Measurements from ENCODE around the gene DST.
"Not testable (repeated sequence)": the region's sequence is repeated elsewhere in the genome, so short reads cannot be mapped to it uniquely, and the experiment has no call there.

Gene DST

DNA sequence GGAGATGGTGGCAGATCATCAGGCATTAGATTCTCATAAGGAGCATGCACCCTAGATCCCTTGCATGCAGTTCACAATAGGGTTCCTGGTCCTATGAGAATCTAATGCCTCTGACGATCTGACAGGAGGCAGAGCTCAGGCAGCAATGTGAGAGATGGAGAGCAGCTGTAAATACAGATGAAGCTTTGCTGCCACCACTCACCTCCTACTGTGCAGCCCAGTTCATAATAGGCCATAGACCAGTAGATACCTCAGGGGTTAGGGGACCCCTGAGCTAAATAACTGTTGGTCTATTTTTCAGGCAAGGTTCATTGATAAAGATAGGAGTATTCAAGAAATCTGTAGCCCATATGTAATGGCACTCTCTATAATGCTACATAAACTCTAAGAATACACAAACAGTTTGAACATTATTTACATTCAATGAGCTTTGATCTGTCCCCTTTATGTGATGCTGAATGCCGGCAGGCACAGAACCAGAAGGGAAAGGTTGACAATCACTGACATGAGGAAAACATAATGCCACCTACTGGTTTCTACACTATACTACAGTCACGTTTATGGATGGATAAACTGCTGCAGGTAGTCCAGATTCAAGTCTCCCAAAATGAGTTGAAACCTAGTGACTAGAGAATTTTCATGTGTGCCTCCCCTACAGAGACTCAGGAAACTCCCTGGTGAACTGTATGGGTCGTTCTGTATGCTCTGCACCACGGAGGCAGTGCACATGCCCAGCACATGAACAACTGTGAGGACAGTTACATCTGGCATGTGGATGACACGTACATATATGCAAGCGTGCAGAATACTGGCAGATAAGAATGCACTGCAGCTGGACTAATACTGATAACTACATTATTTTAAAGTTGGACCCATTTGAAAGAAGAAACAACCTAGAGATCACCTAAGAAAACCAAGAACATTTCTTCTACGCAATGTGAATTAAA is 72.0 kb downstream of the DST start:
- DNase-seq: no peak

DNA sequence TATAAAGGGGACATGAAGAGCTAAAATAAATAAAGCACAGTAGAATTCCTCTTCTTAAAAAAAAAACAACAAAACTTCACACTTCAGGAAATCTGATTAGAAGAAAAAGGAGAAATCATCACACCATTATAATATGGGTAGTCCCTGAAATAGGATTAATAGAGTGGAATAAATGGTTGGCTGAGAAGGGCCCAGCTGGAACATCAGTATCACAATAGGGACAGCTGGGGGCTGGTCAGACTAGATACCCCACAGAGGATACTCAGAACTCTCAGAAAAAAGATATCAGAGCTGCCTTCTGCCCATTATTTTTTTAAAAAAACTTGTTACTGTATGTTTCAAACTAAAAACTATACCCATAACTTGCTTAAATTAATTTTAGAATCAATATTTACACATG is 75.2 kb downstream of the DST start:
- DNase-seq: no peak

DNA sequence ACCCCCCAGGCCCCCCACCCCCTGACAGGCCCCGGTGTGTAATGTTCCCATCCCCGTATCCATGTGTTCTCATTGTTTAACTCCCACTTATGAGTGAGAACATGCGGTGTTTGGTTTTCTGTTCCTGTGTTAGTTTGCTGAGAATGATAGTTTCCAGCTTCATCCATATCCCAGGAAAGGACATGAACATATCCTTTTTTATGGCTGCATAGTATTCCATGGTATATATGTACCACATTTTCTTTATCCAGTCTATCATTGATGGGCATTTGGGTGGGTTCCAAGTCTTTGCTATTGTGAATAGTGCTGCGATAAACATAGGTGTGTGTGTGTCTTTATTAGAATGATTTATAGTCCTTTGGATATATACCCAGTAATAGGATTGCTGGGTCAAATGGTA is 80.0 kb downstream of the DST start:
- not testable (repeated sequence) for DNase-seq

DNA sequence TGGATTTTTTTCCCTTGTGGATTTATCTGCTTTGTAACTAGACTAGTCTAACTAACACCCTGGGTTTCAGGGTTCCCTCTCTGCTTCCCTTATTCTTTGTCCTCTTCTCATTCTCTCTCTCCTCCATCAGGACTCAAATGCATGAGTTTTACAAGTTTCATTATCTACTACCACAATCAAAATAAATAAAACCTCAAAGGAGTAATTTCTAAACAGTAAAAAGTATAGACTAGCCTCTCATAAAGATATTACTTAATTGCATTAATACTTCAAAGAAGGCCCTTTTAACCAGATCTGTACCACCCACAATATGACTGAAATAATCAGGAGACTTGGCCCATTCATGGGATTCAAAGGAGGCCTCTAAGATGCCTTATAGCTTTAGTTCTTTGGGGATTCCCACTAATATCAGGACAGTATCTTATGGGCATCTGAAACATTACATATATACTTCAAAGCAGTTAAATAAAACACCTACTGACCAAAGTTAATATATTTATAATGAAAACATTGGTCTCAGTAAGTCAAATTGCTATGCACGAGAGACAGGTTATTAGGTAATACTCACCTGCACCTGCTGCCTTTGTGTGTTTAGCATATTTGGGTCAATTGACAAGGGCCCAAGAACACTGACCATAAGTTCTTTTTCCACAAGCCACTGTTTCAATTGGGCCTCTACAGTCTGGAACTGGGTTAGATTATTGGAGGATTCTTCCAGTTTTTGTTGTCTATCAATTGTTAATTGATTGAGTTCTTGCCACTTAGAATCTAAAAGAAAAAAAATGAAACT is 85.7 kb downstream of the DST start:
- DNase-seq: no peak

DNA sequence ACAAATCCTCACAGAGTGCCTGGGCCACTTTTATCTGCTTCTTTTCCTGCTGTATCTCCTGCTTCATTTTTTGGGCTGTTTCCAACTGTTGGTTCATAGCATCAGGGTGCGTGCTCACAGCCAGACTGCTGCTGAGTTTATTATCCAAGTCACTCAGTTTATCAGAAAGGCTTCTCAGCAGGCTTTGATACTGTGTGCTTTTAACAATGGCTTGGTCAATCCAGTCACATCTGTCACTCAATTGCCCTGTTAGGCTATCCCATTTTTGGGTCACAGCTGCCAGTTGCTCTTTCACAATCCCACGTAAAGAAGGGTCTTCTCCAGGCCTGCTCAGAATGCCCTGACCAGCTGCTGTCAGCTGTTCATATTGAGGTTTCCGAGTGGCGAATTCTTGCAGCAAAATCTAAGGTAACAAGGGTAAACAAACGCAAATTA is 87.2 kb downstream of the DST start:
- DNase-seq: no peak

DNA sequence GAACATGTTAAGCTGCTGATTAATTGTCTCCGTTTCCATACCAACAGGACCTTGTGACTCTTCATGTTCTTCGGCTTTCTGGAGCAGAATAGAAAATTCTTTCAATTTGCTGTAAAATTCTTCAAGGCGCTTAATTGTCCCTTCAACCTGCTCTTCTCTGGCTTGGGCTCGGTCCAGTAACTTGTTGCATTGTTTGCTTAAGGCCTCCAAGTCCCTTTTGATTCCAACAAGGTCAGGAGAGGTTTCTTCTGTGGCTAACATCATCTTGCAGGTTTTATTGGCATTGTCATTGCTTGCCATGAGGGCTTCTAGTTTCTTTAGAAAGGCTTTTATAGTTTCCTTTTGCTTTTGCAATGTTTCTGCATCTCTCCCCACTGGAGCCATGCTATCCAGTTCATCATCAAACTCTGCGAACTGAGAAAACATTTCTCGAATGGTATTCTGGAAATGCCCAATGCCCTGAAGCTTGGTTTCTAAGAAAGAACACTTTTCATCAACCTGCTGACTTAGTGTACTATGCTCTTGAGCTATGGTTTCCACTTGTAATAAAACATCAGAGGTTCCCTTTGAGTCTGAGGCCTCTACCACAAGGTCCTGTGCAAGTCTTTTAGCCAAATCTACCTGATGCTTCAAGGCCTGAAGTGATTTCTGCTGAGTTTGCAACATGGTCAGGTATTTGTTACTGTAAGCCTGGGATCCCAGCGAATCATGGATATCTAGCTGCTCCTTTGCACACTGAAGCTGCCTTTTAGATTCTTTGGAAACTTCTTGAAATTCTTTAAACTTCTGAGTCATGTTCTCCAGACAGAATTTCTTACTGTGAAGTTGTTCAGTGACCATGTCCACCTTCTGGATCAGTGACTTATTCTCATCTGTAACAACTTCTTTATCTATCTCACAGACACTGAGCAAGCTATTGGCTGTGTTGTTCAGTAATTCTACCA is 90.2 kb downstream of the DST start:
- no peak for DNase-seq

DNA sequence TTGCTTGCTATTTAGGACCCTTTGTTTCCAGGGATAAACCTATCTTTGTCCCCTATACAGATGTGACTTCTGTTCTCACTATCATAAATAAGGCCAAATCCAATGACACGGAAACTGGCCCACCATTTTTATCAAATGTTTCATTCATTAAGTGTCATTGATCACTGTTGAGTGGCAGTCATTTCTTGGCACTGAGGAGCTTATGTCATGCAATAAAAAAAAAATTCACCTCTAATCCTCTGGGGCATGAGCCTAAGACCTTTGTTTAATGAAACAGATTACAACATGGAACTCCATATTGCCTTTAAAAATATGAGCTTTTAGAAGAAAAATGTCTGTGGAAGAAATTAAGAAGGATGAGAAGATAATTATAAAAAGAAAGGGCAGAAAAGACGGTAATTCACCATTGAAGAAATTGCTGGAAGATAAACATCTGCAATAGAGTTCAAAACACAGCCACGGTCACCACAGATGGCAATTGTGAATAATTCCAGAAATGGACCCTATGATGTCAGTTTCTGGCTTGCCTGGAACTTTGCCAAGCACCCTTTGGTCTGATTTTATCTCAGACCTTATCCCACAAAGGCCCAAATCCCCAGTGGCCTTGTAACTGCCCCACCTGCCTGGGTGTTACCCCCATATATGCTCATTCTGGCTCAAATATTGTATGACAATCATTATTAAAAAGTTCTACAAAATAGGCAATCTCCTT is 91.1 kb downstream of the DST start:
- DNase-seq: no peak

DNA sequence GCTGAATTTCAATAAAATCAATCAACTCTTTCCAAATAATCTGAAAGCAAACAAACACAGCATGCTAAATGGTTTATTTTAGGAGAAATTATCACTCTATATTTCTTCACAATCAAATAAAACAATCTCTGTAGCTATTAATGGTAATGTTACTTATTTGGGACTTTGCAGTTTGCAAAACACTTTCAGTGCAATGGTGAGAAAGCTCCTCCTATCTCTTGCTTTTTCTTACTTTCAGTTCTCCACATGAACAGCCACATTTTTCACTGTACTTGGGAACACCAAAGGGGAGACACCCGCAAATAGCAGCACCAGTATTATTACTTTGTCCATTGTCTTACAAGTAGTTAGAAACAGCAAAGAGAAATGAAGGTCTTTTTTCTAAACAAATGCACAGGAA is 92.4 kb downstream of the DST start:
- DNase-seq: no peak

DNA sequence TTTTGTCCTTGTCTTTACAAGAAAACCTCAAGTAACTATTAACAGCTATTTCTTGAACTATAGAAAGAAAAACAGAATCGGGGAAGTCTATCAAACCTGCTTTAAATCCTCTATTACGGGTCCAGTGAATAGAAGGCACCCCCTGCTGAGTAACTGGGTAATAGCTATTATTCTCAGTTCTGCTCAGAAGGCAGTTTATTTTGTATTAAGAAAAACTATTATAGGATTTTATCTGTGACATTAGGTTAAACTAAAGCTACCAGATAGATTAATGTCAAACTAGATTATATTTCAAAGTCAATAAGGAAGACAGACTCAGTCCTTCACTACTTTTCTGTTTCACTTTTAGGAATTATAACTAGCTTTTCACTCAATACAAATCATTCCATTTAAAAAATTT is 93.7 kb downstream of the DST start:
- no peak for DNase-seq

DNA sequence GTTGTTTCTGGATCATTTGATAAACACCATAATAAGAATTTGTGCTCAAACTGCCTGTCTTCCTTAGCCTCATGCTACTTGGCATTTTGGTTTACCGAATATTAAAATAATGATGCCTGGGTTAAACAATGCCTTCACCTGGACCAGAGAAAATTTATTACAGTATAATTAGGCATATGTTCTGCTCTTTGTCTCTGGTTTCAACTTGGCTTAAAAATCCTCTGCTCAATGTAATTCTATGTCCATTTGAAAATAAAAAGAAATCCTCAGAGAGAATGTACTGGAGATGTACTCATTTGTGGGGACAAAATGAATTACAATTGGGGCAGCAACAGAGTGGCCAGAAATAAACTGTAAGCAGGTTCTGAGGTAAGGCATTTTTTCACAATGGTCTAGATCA is 95.0 kb downstream of the DST start:
- DNase-seq: no peak

DNA sequence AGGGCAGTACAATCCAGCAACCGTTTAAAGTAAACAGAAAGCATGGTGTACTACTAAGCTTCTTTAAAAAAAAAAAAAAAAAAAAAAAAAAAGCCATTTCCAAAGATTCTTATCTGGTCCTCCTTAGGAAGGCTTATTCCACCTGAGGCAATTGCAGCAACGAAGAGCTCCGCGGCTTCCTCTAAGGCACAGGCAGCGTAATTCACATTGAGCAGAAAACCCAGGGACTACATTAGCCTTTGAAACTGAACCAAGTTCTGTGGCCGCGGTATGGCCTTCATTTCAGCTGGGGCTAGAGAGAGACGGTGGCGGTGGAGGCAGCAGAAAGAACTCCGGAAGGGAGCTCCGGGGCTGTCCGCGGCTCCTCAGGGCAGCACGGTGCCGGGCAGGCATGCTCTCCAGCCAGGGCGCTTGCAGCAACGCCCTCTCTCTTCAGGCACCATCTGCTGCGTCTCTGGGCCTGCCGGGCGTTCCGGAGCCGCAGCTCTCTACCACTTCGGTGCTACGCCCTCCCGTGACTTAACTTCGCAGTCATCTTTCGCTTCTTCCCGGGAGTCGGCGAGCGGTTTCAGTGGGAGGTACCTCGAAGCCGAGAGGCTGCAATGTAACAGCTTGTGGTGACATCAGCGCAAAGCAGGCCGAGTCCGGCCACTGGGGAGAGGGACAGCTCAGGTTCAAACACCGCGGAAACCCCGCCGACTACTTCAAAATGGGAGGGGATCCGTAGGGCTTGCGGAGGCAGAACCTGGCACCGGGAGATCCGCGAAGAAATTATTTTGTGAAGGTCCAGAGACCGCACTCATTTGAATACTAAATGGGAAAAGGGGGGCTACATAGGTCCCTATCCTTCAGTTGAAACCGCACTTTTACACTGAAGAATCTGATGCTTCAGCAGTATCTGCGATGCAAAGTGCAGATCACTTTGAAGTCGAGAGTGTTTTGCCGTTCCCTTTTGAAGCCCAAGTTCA is 100.0 kb downstream of the DST start:
- peak; percentile 20 for DNase-seq

DNA sequence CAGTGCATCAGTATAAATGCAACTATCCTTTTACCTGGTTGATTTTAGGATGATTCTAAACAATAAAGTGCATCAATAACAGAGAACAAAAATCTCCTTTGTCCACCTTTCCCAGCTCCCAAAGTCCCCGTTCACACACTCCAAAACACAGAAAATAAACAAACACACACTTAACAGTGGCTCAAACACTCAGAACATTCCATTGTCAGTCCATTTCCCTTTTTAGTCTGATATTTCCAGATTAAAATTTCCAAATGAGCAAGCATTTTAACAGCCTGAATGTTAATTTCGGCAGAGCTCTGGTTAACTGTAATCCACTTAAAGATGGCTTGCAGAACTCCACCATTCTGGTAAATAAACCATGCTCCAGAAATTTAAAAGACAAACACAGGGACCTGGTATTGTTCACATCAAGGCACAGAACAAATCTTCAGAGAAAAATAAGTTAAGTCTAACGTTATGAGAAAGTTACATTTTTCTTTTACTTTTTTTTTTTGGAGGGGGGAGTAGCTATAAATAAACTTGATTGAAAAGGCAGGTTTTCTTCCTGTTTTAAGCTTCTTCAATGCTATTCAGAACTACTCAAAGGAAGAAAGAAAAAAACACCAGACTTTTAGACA is 100.8 kb downstream of the DST start:
- DNase-seq: no peak

DNA sequence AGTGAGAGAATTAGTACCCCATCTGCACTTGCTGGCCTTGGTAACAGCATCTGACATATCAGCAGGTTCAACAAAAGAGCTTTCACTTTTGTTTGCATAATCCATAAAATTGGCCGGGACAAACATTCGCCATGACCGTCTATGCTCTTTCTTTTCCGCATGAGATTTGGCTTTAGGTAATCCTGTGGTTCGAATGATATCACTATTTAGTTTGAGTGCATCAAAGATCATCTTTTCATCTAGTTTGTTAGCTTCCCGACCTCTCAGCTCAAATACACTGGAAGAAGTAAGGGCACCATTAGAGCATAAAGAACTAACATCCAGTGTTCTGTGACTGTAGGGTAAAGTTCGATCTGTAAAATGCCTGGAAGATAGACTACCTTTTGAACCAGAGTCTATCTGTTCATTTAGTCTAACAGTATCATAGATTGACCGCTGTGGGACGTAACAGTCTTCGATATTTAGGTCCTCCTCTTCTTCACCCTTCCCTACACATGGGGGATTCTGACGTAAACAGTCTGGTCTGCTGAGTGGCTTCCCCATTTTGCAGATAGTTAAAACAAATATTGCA is 101.6 kb downstream of the DST start:
- no peak for DNase-seq

DNA sequence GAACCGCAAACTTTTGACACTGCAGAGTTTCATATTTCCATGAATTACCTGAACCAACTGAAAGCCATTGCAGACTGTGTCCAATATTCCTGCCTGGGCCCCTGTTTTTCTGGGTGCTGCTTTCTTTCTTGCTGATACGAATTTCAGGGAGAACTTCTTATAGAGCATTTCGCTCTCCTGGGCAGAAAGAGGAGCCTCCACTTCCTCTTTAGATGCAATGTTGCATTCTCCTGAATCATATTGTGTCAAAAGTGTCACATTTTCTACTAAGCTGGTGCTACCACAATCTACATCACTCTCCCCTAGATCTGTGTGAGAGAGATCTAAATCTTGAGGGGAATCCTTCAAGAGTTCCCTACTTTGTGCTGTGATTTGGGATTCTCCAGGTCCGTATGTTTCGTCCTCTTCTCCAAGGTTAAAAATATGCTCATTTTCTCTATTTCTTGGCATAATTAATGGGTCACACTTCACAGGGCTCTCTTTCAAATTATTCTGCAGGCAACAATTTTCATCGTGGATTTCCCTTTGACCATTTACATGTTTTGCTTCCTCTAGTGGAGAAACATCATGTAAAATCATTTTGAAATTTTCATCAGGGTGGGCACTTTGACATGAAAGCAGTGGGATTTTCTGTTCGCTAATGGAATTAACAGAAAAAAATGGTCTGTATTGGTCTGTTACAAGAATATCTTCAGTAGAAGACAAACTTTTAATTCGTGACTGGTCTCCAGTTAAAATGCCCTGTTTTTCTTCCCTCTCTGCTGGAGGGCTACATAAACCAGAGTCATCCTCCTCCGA is 102.3 kb downstream of the DST start:
- DNase-seq: no peak

DNA sequence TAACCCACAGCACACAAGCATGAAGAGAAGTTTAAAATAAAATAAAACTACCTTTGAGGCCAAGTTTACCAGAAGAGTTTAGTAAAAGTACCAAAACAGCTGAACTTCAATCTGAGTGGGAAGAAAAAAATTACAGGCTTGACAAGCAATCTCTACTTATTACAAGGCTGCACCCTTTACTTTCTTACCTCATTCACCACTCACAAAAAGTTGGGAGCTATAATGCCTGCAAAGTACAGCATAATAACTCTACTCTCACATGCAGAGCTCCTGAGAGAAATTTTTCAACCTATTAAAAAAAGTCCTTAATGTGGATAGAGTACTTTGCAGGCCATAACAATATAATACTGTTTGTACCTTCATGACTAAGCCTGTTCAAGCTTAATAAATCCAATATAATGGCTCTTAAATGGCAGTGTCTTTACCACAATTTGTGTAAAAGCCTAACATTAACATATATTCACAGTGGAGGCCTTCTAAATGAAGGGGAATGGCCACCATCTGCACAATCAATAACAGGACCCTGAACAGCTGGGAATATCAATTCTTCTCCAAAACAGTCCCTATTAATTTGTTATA is 103.1 kb downstream of the DST start:
- no peak for DNase-seq

DNA sequence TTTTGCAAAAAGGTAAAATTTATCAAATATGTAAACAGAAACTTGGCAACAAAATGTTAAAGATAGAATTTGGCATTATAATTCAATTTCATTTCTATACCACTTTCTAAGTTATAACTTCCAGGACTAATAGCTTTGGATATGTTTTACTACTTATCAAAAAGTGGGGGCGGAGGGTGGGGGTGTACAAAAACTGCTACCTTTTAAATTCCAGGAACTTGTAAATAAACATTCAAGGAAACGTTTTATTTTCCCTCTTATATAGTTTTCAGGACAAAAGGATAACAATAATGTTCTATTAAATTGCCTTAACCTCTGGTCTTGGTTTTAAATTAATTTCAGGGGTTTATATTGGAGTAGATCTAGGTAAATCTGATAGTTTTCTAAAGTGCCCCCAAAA is 103.8 kb downstream of the DST start:
- DNase-seq: no peak

DNA sequence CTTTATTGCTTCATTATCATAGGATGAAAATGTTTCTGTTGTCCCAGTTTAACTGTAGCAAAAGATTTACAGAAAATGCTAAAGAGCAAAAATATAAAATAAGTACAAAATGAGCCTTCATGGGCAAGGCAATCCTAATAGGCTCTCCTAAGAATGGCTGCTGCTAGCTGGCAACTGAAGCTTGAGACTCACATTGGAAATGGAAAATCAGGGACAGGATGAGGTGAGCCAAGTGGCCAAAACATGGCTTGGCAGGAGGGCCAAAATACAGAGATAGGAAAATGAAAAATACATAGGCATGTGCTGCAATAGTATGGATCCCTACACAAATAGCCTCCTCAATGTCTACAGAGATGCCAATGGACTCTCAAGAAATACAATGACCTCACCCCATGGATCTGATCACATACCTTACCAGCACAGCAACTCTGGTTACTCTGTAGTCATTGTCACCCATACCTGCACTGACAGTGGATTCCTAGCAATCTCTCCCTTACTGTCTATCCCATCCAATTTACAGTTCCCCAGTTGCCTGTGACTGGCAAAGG is 105.4 kb downstream of the DST start:
- no peak for DNase-seq

DNA sequence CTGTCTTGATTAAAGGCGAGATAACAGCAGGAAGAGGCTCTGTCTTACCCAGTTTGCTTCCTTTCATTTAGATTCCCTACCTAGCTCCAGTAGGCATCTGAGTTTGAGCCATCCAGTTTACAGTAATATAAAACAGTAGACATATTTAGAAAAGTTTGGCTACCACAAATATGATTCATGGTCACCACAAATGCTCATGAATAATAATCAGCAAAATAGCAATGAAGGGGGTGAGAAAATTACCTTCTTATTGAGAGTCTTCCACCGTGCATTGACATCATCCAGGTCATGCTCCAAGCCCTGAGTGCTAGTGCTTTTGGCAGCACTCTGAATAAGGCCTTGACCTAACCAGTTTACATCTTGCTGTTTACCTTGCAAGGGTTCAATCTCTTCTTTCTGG is 106.2 kb downstream of the DST start:
- no peak for DNase-seq

DNA sequence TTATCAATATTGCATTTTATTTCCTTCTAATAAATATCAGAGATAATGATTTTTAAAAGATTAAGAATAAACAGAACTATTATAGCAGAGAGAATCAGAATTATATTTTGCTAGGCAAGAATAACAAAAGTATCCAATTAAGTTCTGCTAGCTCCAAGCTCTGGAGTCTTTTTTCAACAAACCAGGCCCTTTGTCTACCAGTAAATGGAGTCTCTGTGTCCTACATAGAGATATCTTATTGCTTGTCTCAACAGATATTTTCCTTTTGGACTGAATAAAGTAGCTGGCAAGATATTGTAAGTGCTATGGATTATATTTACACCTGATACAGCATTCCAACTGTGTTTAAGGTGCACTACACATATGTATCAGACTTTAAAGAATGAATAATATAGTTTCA is 107.1 kb downstream of the DST start:
- DNase-seq: no peak

Data from NCI-H2107 (cell line).